Mesothelial cell of epicardium (in vitro differentiated cells): Measurements from ENCODE around the gene CCDC154. TPM values are rescaled to one million over a fixed set of nuclear protein-coding genes. Genes with fewer than 3 reads are reported as not detected.
"Not testable (repeated sequence)": the region's sequence is repeated elsewhere in the genome, so short reads cannot be mapped to it uniquely, and the experiment has no call there.

Source experiments
- DNase-seq, 2 experiments: peaks; one replicate each; pipeline ENCODE4 v3.0.0; 2021; ENCODE audit warnings: low spot score in 2 of 2; ENCODE audit not compliant: unreplicated experiment in 2 of 2
- H3K27ac Mint-ChIP-seq: 2 replicates; pipeline ENCODE4 v1.8.0; 2021; ENCODE audit warnings: mixed read lengths
- H3K27me3 Mint-ChIP-seq: 2 replicates; pipeline ENCODE4 v1.8.0; 2021; ENCODE audit warnings: low read depth, mixed read lengths
- H3K36me3 Mint-ChIP-seq: 2 replicates; pipeline ENCODE4 v1.8.0; 2021; ENCODE audit warnings: mixed read lengths
- H3K4me1 Mint-ChIP-seq: 2 replicates; pipeline ENCODE4 v1.8.0; 2021; ENCODE audit warnings: mixed read lengths
- H3K4me3 Mint-ChIP-seq: 2 replicates; pipeline ENCODE4 v1.8.0; 2021; ENCODE audit warnings: mild to moderate bottlenecking, moderate library complexity, mixed read lengths
- H3K9me3 Mint-ChIP-seq: 2 replicates; pipeline ENCODE4 v1.8.0; 2021; ENCODE audit warnings: mixed read lengths
- CTCF ChIP-seq: fragments of 200-600 bp; sonication (generic); IDR thresholded peaks from one replicate; pipeline ENCODE4 v1.5.0; 2021; ENCODE audit warnings: antibody characterized with exemption; ENCODE audit not compliant: unreplicated experiment
- total RNA-seq: library from RNA; stranded (reverse); gene quantifications from 3 replicates; pipeline ENCODE4 v1.2.1, GENCODE V29; 2021

CCDC154 gene
- total RNA-seq, 1 donor from 2014 or later, result 5.6 TPM

GRCh38 chr16:1469693-1470201 lies 25.4 kb upstream of the CCDC154 start:
- peaks cover 12% of the 10 kb centered on the region for H3K4me1 Mint-ChIP-seq
- DNase-seq, result no peak
- H3K27me3 Mint-ChIP-seq, result no peaks in the 10 kb centered on the region
- no peak for TF ChIP-seq CTCF
- no peaks in the 10 kb centered on the region for H3K36me3 Mint-ChIP-seq
- H3K9me3 Mint-ChIP-seq, result no peaks in the 10 kb centered on the region
- no peak overlapping the region for H3K4me3 Mint-ChIP-seq
- no peak overlapping the region for H3K27ac Mint-ChIP-seq

- not testable (repeated sequence) for H3K27ac Mint-ChIP-seq, H3K9me3 Mint-ChIP-seq, H3K36me3 Mint-ChIP-seq, H3K27me3 Mint-ChIP-seq, DNase-seq, H3K4me3 Mint-ChIP-seq
- peaks cover 10% of the 10 kb centered on the region for H3K4me1 Mint-ChIP-seq
Measured at GRCh38 chr16:1469141-1469540, 24.8 kb upstream of the CCDC154 start.

- no peak for TF ChIP-seq CTCF
- H3K36me3 Mint-ChIP-seq, result no peaks in the 10 kb centered on the region
- H3K9me3 Mint-ChIP-seq, result no peaks in the 10 kb centered on the region
- peaks cover 7% of the 10 kb centered on the region for H3K4me1 Mint-ChIP-seq
- DNase-seq, result no peak
- no peak overlapping the region for H3K4me3 Mint-ChIP-seq
- H3K27me3 Mint-ChIP-seq, result no peaks in the 10 kb centered on the region
- H3K27ac Mint-ChIP-seq, result no peak overlapping the region
Measured at GRCh38 chr16:1468426-1468810, 24.1 kb upstream of the CCDC154 start.

GRCh38 chr16:1466968-1467521 lies 22.7 kb upstream of the CCDC154 start:
- no peak overlapping the region for H3K4me3 Mint-ChIP-seq
- DNase-seq, result no peak
- no peaks in the 10 kb centered on the region for H3K27me3 Mint-ChIP-seq
- peak overlapping the region; percentile 59 for H3K27ac Mint-ChIP-seq
- no peak for TF ChIP-seq CTCF
- H3K4me1 Mint-ChIP-seq, result peaks cover 3% of the 10 kb centered on the region
- no peaks in the 10 kb centered on the region for H3K36me3 Mint-ChIP-seq
- H3K9me3 Mint-ChIP-seq, result no peaks in the 10 kb centered on the region

- no peak overlapping the region for H3K4me3 Mint-ChIP-seq
- no peak for DNase-seq
- no peaks in the 10 kb centered on the region for H3K27me3 Mint-ChIP-seq
- no peaks in the 10 kb centered on the region for H3K9me3 Mint-ChIP-seq
- H3K36me3 Mint-ChIP-seq, result no peaks in the 10 kb centered on the region
- H3K27ac Mint-ChIP-seq, result no peak overlapping the region
- TF ChIP-seq CTCF, result no peak
- H3K4me1 Mint-ChIP-seq, result peaks cover 3% of the 10 kb centered on the region
Measured at GRCh38 chr16:1466054-1466453, 21.7 kb upstream of the CCDC154 start.

- no peak overlapping the region for H3K27ac Mint-ChIP-seq
- H3K4me3 Mint-ChIP-seq, result no peak overlapping the region
- H3K36me3 Mint-ChIP-seq, result no peaks in the 10 kb centered on the region
- H3K9me3 Mint-ChIP-seq, result no peaks in the 10 kb centered on the region
- DNase-seq, result peak in 1 of 2 experiments; percentile 13
- peaks cover 3% of the 10 kb centered on the region for H3K4me1 Mint-ChIP-seq
- no peak for TF ChIP-seq CTCF
- H3K27me3 Mint-ChIP-seq, result no peaks in the 10 kb centered on the region
Measured at GRCh38 chr16:1465567-1465915, 21.2 kb upstream of the CCDC154 start.
